Kidney (tissue), 22 donors: ENCODE results near the gene MDM2. TPM values are rescaled to one million over a fixed set of nuclear protein-coding genes. Genes with fewer than 3 reads are reported as not detected.

Experiments
- DNase-seq, 5 donors: peaks; one replicate each; pipeline ENCODE4 v3.0.0-alpha.2; 2013 to 2020
- FAIRE-seq: peaks from 2 replicates; lab custom pipeline; 2012; peaks lifted over from hg19 to GRCh38; lab: Jason Lieb, UNC
- H3K27ac ChIP-seq, 2 donors: one replicate each; pipeline ENCODE4 v1.7.0; 2013; ENCODE audit warnings: low read depth in 2 of 2, low read length in 2 of 2, inconsistent platforms in 1 of 2
- H3K27me3 ChIP-seq: one replicate; pipeline ENCODE4 v1.7.1; 2013; ENCODE audit warnings: low read length, inconsistent platforms; ENCODE audit not compliant: control insufficient read depth, insufficient read depth
- H3K36me3 ChIP-seq, 3 donors: one replicate each; pipeline versions ENCODE4 v1.7.0 to v1.7.1; 2013; ENCODE audit warnings: low read length in 3 of 3, control low read depth in 1 of 3, inconsistent platforms in 1 of 3; ENCODE audit not compliant: insufficient read depth in 3 of 3, control insufficient read depth in 2 of 3
- H3K4me1 ChIP-seq, 3 donors: one replicate each; pipeline versions ENCODE4 v1.7.0 to v1.7.1; 2013; ENCODE audit warnings: low read length in 3 of 3, inconsistent platforms in 1 of 3, low read depth in 1 of 3; ENCODE audit not compliant: control insufficient read depth in 2 of 3, insufficient read depth in 2 of 3
- H3K4me3 ChIP-seq, 3 donors: one replicate each; pipeline versions ENCODE4 v1.7.0 to v1.8.1; 2013; ENCODE audit warnings: low read length in 3 of 3, control low read depth in 1 of 3, inconsistent platforms in 1 of 3
- H3K9ac ChIP-seq, 3 donors: one replicate each; pipeline versions ENCODE4 v1.7.0 to v1.7.1; 2013; ENCODE audit warnings: low read length in 3 of 3, control low read depth in 1 of 3, inconsistent platforms in 1 of 3
- H3K9me3 ChIP-seq, 3 donors: one replicate each; pipeline versions ENCODE4 v1.7.0 to v1.7.1; 2013; ENCODE audit warnings: low read length in 3 of 3, control low read depth in 1 of 3, inconsistent platforms in 1 of 3; ENCODE audit not compliant: control insufficient read depth in 2 of 3, insufficient read depth in 1 of 3
- CTCF ChIP-seq: IDR thresholded peaks from 3 replicates; pipeline ENCODE4 v1.5.1; 2012; ENCODE audit warnings: mild to moderate bottlenecking, moderate library complexity, borderline replicate concordance; ENCODE audit not compliant: insufficient read depth; ENCODE audit errors: extremely low read depth
- intact Hi-C: fragments of 100-400 bp; cut with DNase I; formaldehyde crosslinking; loops from one replicate; pipeline ENCODE4 v1.11.1; 2022
- long read RNA-seq, 10 donors: library from polyadenylated mRNA in 1 of 10; unstranded in 1 of 10; transcript quantifications; one replicate each; pipeline ENCODE4 v2.0.0 and lab custom pipeline, GENCODE V29; 2021 to 2026
- polyA plus RNA-seq: library from polyadenylated mRNA; stranded (reverse); fragments of 350-450 nt; fragmentation: Illumina TruSeq; extraction: RNeasy Lipid Tissue Mini Kit (QIAGEN cat#74804); gene quantifications from one replicate; pipeline ENCODE4 v1.2.3, GENCODE V29; 2014; ENCODE audit warnings: low read depth, low replicate concordance; ENCODE audit not compliant: insufficient read depth
- total RNA-seq: library from RNA; stranded (reverse); fragmentation: NEBNext Ultra II Directional; extraction: Animal tissue kit (Norgen Biotek cat#: 25700); gene quantifications from one replicate; pipeline ENCODE4 v1.2.1, GENCODE V29; 2021
- donor health status: control.
- donor health status: control.
- donor health status: control.
- donor health status: control.
- donor health status: control.
- donor health status: DM: yes; HTN: yes; CAD: no.
- donor health status: Normal renal cell carcinoma (clear cell type).

MDM2 gene
- total RNA-seq (103 TPM), polyA plus RNA-seq (38.5 TPM)
- long read RNA-seq, donor 1, full-length matches to known transcripts, result 3 of 3 reads
- long read RNA-seq, donor 1, partial matches to known transcripts, result 0 of 3 reads
- long read RNA-seq, donor 1, other reads (novel, unspliced or antisense), result 0 of 3 reads
- long read RNA-seq, donor 2, full-length matches to known transcripts, result 1 of 1 reads
- long read RNA-seq, donor 2, partial matches to known transcripts, result 0 of 1 reads
- long read RNA-seq, donor 2, other reads (novel, unspliced or antisense), result 0 of 1 reads
- long read RNA-seq, donor 3, full-length matches to known transcripts, result 5 of 5 reads
- long read RNA-seq, donor 3, partial matches to known transcripts, result 0 of 5 reads
- long read RNA-seq, donor 3, other reads (novel, unspliced or antisense), result 0 of 5 reads
- long read RNA-seq, donor 4, full-length matches to known transcripts, result 4 of 9 reads
- long read RNA-seq, donor 4, partial matches to known transcripts, result 0 of 9 reads
- long read RNA-seq, donor 4, other reads (novel, unspliced or antisense), result 5 of 9 reads
- long read RNA-seq, donor 5, result 0 reads
- long read RNA-seq, donor 6, result 0 reads
- long read RNA-seq, donor 7, full-length matches to known transcripts, result 12 of 20 reads
- long read RNA-seq, donor 7, partial matches to known transcripts, result 3 of 20 reads
- long read RNA-seq, donor 7, other reads (novel, unspliced or antisense), result 5 of 20 reads
- long read RNA-seq, donor 8, full-length matches to known transcripts, result 3 of 3 reads
- long read RNA-seq, donor 8, partial matches to known transcripts, result 0 of 3 reads
- long read RNA-seq, donor 8, other reads (novel, unspliced or antisense), result 0 of 3 reads
- long read RNA-seq, donor 9, full-length matches to known transcripts, result 1 of 6 reads
- long read RNA-seq, donor 9, partial matches to known transcripts, result 5 of 6 reads
- long read RNA-seq, donor 9, other reads (novel, unspliced or antisense), result 0 of 6 reads
- long read RNA-seq, donor 10, full-length matches to known transcripts, result 4 of 10 reads
- long read RNA-seq, donor 10, partial matches to known transcripts, result 6 of 10 reads
- long read RNA-seq, donor 10, other reads (novel, unspliced or antisense), result 0 of 10 reads

GRCh38 chr12:68807576-68808387, at the start of gene MDM2:
MDM2 (plus strand) TSS chr12:68808177; CDS start chr12:68808478, 301 bp downstream.
- peak within 1 kb of the TSS; percentile 86 to 94 (median 92) for H3K4me3 ChIP-seq
- H3K27ac ChIP-seq, result peak within 1 kb of the TSS; percentile 98 to 99
- TF ChIP-seq CTCF, result peak; percentile 58
- peak within 1 kb of the TSS; percentile 80 to 99 (median 97) for H3K9ac ChIP-seq
- no peaks in the 10 kb centered on the region for H3K27me3 ChIP-seq
- H3K9me3 ChIP-seq, result no peaks in the 10 kb centered on the region
- intact Hi-C loops, result no loop called here
- peaks cover 0 to 3% (median 0%) of the 10 kb centered on the region in 3 donors for H3K36me3 ChIP-seq
- no peak for FAIRE-seq
- DNase-seq, result peak; percentile 95 to 98 (median 97)
- peaks cover 0 to 3% (median 2%) of the 10 kb centered on the region in 3 donors for H3K4me1 ChIP-seq

GRCh38 chr12:68759852-68760251, 48.1 kb upstream of the MDM2 start:
- no peak for TF ChIP-seq CTCF
- H3K4me3 ChIP-seq, result no peak overlapping the region
- no peak for FAIRE-seq
- no peak overlapping the region for H3K9ac ChIP-seq
- no peak overlapping the region for H3K27ac ChIP-seq
- DNase-seq, result no peak
- no peaks in the 10 kb centered on the region for H3K4me1 ChIP-seq
- H3K27me3 ChIP-seq, result no peaks in the 10 kb centered on the region
- peaks cover 4 to 7% (median 5%) of the 10 kb centered on the region in 3 donors for H3K36me3 ChIP-seq
- H3K9me3 ChIP-seq, result no peaks in the 10 kb centered on the region
- intact Hi-C loops, result no loop called here

- TF ChIP-seq CTCF, result no peak
- Histone ChIP-seq H3K9ac (no peak overlapping the region), H3K4me3 (no peak overlapping the region), H3K9me3 (no peaks in the 10 kb centered on the region), H3K4me1 (no peaks in the 10 kb centered on the region), H3K27me3 (no peaks in the 10 kb centered on the region), H3K27ac (no peak overlapping the region), H3K36me3 (peaks cover 2 to 4% (median 3%) of the 10 kb centered on the region in 3 donors)
- FAIRE-seq, result no peak
- DNase-seq, result no peak
- intact Hi-C loops, result no loop called here
Measured at GRCh38 chr12:68760806-68761441, 47.1 kb upstream of the MDM2 start.
